WTC11 (cell line): ENCODE results near the gene C1orf198. TPM values are rescaled to one million over a fixed set of nuclear protein-coding genes. Genes with fewer than 3 reads are reported as not detected.

Experiments
- ATAC-seq: fragments of 200-7000 bp; cut with Tn5 transposase; 2 replicates; pipeline ENCODE4 v1.10.0; 2021; ENCODE audit warnings: mild to moderate bottlenecking, moderate library complexity
- CTCF ChIA-PET: fragments of 300-600 bp; sonication (Branson Sonifier 250); formaldehyde crosslinking; loops from one replicate; lab custom pipeline; 2021; ENCODE audit warnings: antibody characterized with exemption; lab: Charles Lee
- POLR2A ChIA-PET: fragments of 350-600 bp; sonication (Branson Sonifier 250); formaldehyde crosslinking; loops from one replicate; lab custom pipeline; 2021; ENCODE audit warnings: antibody characterized with exemption; lab: Charles Lee
- DNase-seq: peaks from one replicate; pipeline ENCODE4 v3.0.0; 2021; ENCODE audit warnings: low spot score
- H3K27ac Mint-ChIP-seq: 2 replicates; pipeline ENCODE4 v1.8.0; 2021; ENCODE audit warnings: mixed read lengths
- H3K27me3 Mint-ChIP-seq: 2 replicates; pipeline ENCODE4 v1.8.0; 2021; ENCODE audit warnings: low read depth, mild to moderate bottlenecking, moderate library complexity, mixed read lengths
- H3K36me3 Mint-ChIP-seq: 2 replicates; pipeline ENCODE4 v1.8.0; 2021; ENCODE audit warnings: mixed read lengths
- H3K4me1 Mint-ChIP-seq: 2 replicates; pipeline ENCODE4 v1.8.0; 2022; ENCODE audit warnings: mixed read lengths
- H3K4me3 Mint-ChIP-seq: 2 replicates; pipeline ENCODE4 v1.8.0; 2021; ENCODE audit warnings: mild to moderate bottlenecking, moderate library complexity, mixed read lengths
- H3K9me3 Mint-ChIP-seq: 2 replicates; pipeline ENCODE4 v1.8.0; 2021; ENCODE audit warnings: mixed read lengths
- ARID4B ChIP-seq: sonication (generic); formaldehyde crosslinking; IDR thresholded peaks from 2 replicates; pipeline ENCODE4 v1.8.0; 2023; ENCODE audit warnings: missing genetic modification reagents, mild to moderate bottlenecking, borderline replicate concordance
- ATF6 ChIP-seq: sonication (generic); formaldehyde crosslinking; IDR thresholded peaks from 2 replicates; pipeline ENCODE4 v1.8.1; 2023; ENCODE audit warnings: mild to moderate bottlenecking, missing genetic modification reagents
- E2F4 ChIP-seq: sonication (generic); formaldehyde crosslinking; IDR thresholded peaks from 2 replicates; pipeline ENCODE4 v1.8.1; 2022; ENCODE audit warnings: low read depth, mild to moderate bottlenecking, moderate library complexity, missing genetic modification reagents, borderline replicate concordance
- ELF4 ChIP-seq: sonication (generic); formaldehyde crosslinking; IDR thresholded peaks from 2 replicates; pipeline ENCODE4 v1.8.1; 2022; ENCODE audit warnings: low read depth, mild to moderate bottlenecking, moderate library complexity, missing genetic modification reagents
- ETV6 ChIP-seq: sonication (generic); formaldehyde crosslinking; IDR thresholded peaks from 2 replicates; pipeline ENCODE4 v1.8.1; 2022; ENCODE audit warnings: mild to moderate bottlenecking, missing genetic modification reagents
- NFATC4 ChIP-seq: fragments of 250-450 bp; sonication (Bioruptor Pico); IDR thresholded peaks from 2 replicates; pipeline ENCODE4 v1.9.0; 2021; ENCODE audit warnings: mild to moderate bottlenecking
- NR3C1 ChIP-seq: sonication (generic); formaldehyde crosslinking; conservative IDR thresholded peaks from 2 replicates; pipeline ENCODE4 v1.8.1; 2023; ENCODE audit warnings: low read depth, mild to moderate bottlenecking, missing genetic modification reagents
- PRDM15 ChIP-seq: sonication (generic); formaldehyde crosslinking; IDR thresholded peaks from 2 replicates; pipeline ENCODE4 v1.8.0; 2022; ENCODE audit warnings: missing genetic modification reagents
- SP1 ChIP-seq: sonication (generic); formaldehyde crosslinking; conservative IDR thresholded peaks from 2 replicates; pipeline ENCODE4 v1.8.1; 2022; ENCODE audit warnings: missing genetic modification reagents
- TEAD1 ChIP-seq: sonication (generic); formaldehyde crosslinking; IDR thresholded peaks from 2 replicates; pipeline ENCODE4 v1.8.0; 2022; ENCODE audit warnings: mild to moderate bottlenecking, missing genetic modification reagents
- USF1 ChIP-seq: sonication (generic); formaldehyde crosslinking; IDR thresholded peaks from 2 replicates; pipeline ENCODE4 v1.8.0; 2022; ENCODE audit warnings: mild to moderate bottlenecking, missing genetic modification reagents
- ZBTB21 ChIP-seq: sonication (generic); formaldehyde crosslinking; IDR thresholded peaks from 2 replicates; pipeline ENCODE4 v1.8.1; 2023; ENCODE audit warnings: mild to moderate bottlenecking, missing genetic modification reagents, borderline replicate concordance
- ZNF219 ChIP-seq: sonication (generic); formaldehyde crosslinking; IDR thresholded peaks from 2 replicates; pipeline ENCODE4 v1.8.0; 2023; ENCODE audit warnings: missing genetic modification reagents, mild to moderate bottlenecking, borderline replicate concordance
- ZNF281 ChIP-seq: sonication (generic); formaldehyde crosslinking; IDR thresholded peaks from 2 replicates; pipeline ENCODE4 v1.8.0; 2023; ENCODE audit warnings: mild to moderate bottlenecking, missing genetic modification reagents
- ZNF423 ChIP-seq: fragments of 250-450 bp; sonication (Bioruptor Pico); IDR thresholded peaks from 2 replicates; pipeline ENCODE4 v2.1.2; 2022; ENCODE audit warnings: mild to moderate bottlenecking, moderate library complexity
- ZNF532 ChIP-seq: fragments of 250-450 bp; sonication (Bioruptor Pico); IDR thresholded peaks from 2 replicates; pipeline ENCODE4 v1.9.0; 2021; ENCODE audit warnings: mild to moderate bottlenecking, borderline replicate concordance
- ZSCAN18 ChIP-seq: fragments of 250-450 bp; sonication (Bioruptor Pico); IDR thresholded peaks from 2 replicates; pipeline ENCODE4 v2.1.2; 2022; ENCODE audit warnings: mild to moderate bottlenecking, moderate library complexity
- total RNA-seq: library from RNA; stranded (reverse); gene quantifications from 3 replicates; pipeline ENCODE4 v1.2.3, GENCODE V29; 2021

C1orf198 gene
- total RNA-seq, 1 experiment from 2014 or later: 26.9 TPM

GRCh38 chr1:230913496-230913895 lies 45.2 kb upstream of the C1orf198 start:
- no peaks in the 10 kb centered on the region; the same call in 1 of the 2 replicates for H3K27me3 Mint-ChIP-seq
- ATAC-seq (no peak), DNase-seq (no peak)
- no peak overlapping the region for H3K27ac Mint-ChIP-seq
- ChIA-PET POLR2A (no interaction called here), CTCF (no interaction called here)
- H3K9me3 Mint-ChIP-seq: no peaks in the 10 kb centered on the region
- H3K36me3 Mint-ChIP-seq: no peaks in the 10 kb centered on the region
- no peaks in the 10 kb centered on the region for H3K4me1 Mint-ChIP-seq
- H3K4me3 Mint-ChIP-seq: no peak overlapping the region
- TF ChIP-seq ZNF281 (no peak), PRDM15 (no peak), NR3C1 (CRISPR knock-in tag) (no peak), E2F4 (CRISPR knock-in tag) (no peak), ARID4B (CRISPR knock-in tag) (no peak), ELF4 (CRISPR knock-in tag) (no peak), TEAD1 (CRISPR knock-in tag) (no peak), ZNF532 (CRISPR knock-in tag) (no peak), ZNF423 (CRISPR knock-in tag) (no peak), ETV6 (no peak), NFATC4 (CRISPR knock-in tag) (no peak), ZNF219 (CRISPR knock-in tag) (no peak), ZBTB21 (CRISPR knock-in tag) (no peak), USF1 (CRISPR knock-in tag) (no peak), ATF6 (no peak), SP1 (no peak), ZSCAN18 (CRISPR knock-in tag) (no peak)
